ENCODE data around the gene SLC26A9.

- no peak for TF ChIP-seq REST (IDR thresholded peaks at IDR 0.05; ENCODE audit: insufficient read depth in 1 of 2, low read depth in 2 of 2, low read length in 2 of 2)
- no peak for TF ChIP-seq POLR2AphosphoS5 (IDR thresholded peaks at IDR 0.05; ENCODE audit: low read depth, low read length)
- TF ChIP-seq TAF1 (IDR thresholded peaks at IDR 0.05; ENCODE audit: borderline replicate concordance, insufficient read depth, low read length) = no peak
- no peak for TF ChIP-seq SIN3A (IDR thresholded peaks at IDR 0.05; ENCODE audit: borderline replicate concordance, insufficient read depth, low read length)
Measured at GRCh38 chr1:205913451-205914154, 29.7 kb downstream of the SLC26A9 start.

Measured in PFSK-1 (cell line).